ENCODE measurements around the gene CRYBG1. TPM values are rescaled to one million over a fixed set of nuclear protein-coding genes. Genes with fewer than 3 reads are reported as not detected.
A peak's percentile ranks its signal among the peaks of the same experiment; 100 is the strongest.

The CRYBG1 gene
- total and polyA plus RNA-seq, 2 donors (not counting 1 experiment from before 2014, with no cell fraction given): 9.6 to 47.0 TPM

- no peak overlapping the region for H3K4me3 Mint-ChIP-seq
- Histone ChIP-seq H3K4me3 (ENCODE audit: control extremely low read depth in 1 of 5, extremely low read depth in 1 of 5, insufficient read depth in 1 of 5, low read depth in 2 of 5, low read length in 4 of 5) (no peak overlapping the region), H3K9me3 (ENCODE audit: control extremely low read depth in 1 of 3, control insufficient read depth in 2 of 3, insufficient read depth in 1 of 3, low read length in 2 of 3) (no peaks in the 10 kb centered on the region), H3K79me2 (ENCODE audit: control insufficient read depth, insufficient read depth, low read length) (peaks cover 24% of the 10 kb centered on the region), H3K4me1 (ENCODE audit: control insufficient read depth in 2 of 2, insufficient read depth in 2 of 2, low read length in 2 of 2) (peaks cover 18 to 22% of the 10 kb centered on the region in 2 donors), H3K9ac (ENCODE audit: low read length) (no peak overlapping the region), H2AFZ (ENCODE audit: insufficient read depth, low read depth, low read length, poor library complexity, severe bottlenecking) (no peak overlapping the region), H3K36me3 (replicated peaks in 1 of 2; ENCODE audit: control extremely low read depth in 1 of 2, control insufficient read depth in 1 of 2, extremely low read depth in 1 of 2, insufficient read depth in 2 of 2, low read length in 1 of 2) (peaks cover 4 to 25% of the 10 kb centered on the region in 2 experiments), H3K27ac (ENCODE audit: low read length in 2 of 2) (no peak overlapping the region), H4K20me1 (ENCODE audit: control insufficient read depth, insufficient read depth, low read length, poor library complexity, severe bottlenecking) (no peaks in the 10 kb centered on the region), H3K4me2 (replicated peaks; ENCODE audit: low read depth, low read length, poor library complexity, severe bottlenecking) (no peak overlapping the region), H3K27me3 (replicated peaks in 1 of 4; ENCODE audit: control extremely low read depth in 1 of 4, control insufficient read depth in 3 of 4, insufficient read depth in 4 of 4, low read length in 3 of 4) (no peaks in the 10 kb centered on the region)
- intact Hi-C loops (cut with micrococcal nuclease): no loop called here
- CTCF ChIA-PET: interaction anchor here (0.6 to 9.9 kb wide), 4 partner anchors 8 to 361 kb away, joined by 3 to 75 read pairs (median 9); partner anchors contain the start of genes QRSL1 and RTN4IP1
- peaks cover 36% of the 10 kb centered on the region for H3K4me1 Mint-ChIP-seq
- DNase-seq: no peak
- peak overlapping the region; percentile 4 for H3K27ac Mint-ChIP-seq
- POLR2A ChIA-PET: no interaction called here
- ATAC-seq (ENCODE audit: low read depth): no peak
- 50% methylated on average over 1 of the region's 3 CpGs for WGBS (ENCODE audit: insufficient coverage)
- TF ChIP-seq CTCF (IDR thresholded peaks at IDR 0.05) (no peak), EZH2 (IDR thresholded peaks at IDR 0.05; ENCODE audit: borderline replicate concordance, insufficient read depth, low read depth, low read length, poor library complexity, severe bottlenecking) (no peak)
- no peaks in the 10 kb centered on the region for H3K27me3 Mint-ChIP-seq
- H3K9me3 Mint-ChIP-seq (ENCODE audit: insufficient read depth): no peaks in the 10 kb centered on the region
These were observed 257.8 kb downstream of the CRYBG1 start for GRCh38 chr6:106618324-106618723.

- H3K9ac ChIP-seq (ENCODE audit: low read length): no peak overlapping the region
- ATAC-seq (ENCODE audit: low read depth) (no peak), DNase-seq (no peak)
- peaks cover 9 to 13% of the 10 kb centered on the region in 2 donors for H3K4me1 ChIP-seq (ENCODE audit: control insufficient read depth in 2 of 2, insufficient read depth in 2 of 2, low read length in 2 of 2)
- peaks cover 27% of the 10 kb centered on the region for H3K4me1 Mint-ChIP-seq
- intact Hi-C loops (cut with micrococcal nuclease): no loop called here
- no peak overlapping the region for H3K27ac ChIP-seq (ENCODE audit: low read length in 2 of 2)
- peaks cover 29% of the 10 kb centered on the region for H3K79me2 ChIP-seq (ENCODE audit: control insufficient read depth, insufficient read depth, low read length)
- peak overlapping the region; percentile 52 for H3K27ac Mint-ChIP-seq
- no peak overlapping the region for H2AFZ ChIP-seq (ENCODE audit: insufficient read depth, low read depth, low read length, poor library complexity, severe bottlenecking)
- no peaks in the 10 kb centered on the region for H3K9me3 Mint-ChIP-seq (ENCODE audit: insufficient read depth)
- no peaks in the 10 kb centered on the region for H4K20me1 ChIP-seq (ENCODE audit: control insufficient read depth, insufficient read depth, low read length, poor library complexity, severe bottlenecking)
- H3K27me3 Mint-ChIP-seq: no peaks in the 10 kb centered on the region
- no peak overlapping the region for H3K4me3 ChIP-seq (ENCODE audit: control extremely low read depth in 1 of 5, extremely low read depth in 1 of 5, insufficient read depth in 1 of 5, low read depth in 2 of 5, low read length in 4 of 5)
- ChIA-PET CTCF (interaction anchor here (1.2 to 9.9 kb wide), 3 partner anchors 9 to 360 kb away, joined by 3 to 75 read pairs (median 14); no protein-coding TSS in a partner anchor), POLR2A (interaction anchor here (0.7 kb wide), 1 partner anchor 158 kb away, joined by 3 read pairs; no protein-coding TSS in a partner anchor)
- TF ChIP-seq EZH2 (IDR thresholded peaks at IDR 0.05; ENCODE audit: borderline replicate concordance, insufficient read depth, low read depth, low read length, poor library complexity, severe bottlenecking) (no peak), CTCF (IDR thresholded peaks at IDR 0.05) (no peak)
- H3K36me3 ChIP-seq (replicated peaks in 1 of 2; ENCODE audit: control extremely low read depth in 1 of 2, control insufficient read depth in 1 of 2, extremely low read depth in 1 of 2, insufficient read depth in 2 of 2, low read length in 1 of 2): peaks cover 4 to 25% of the 10 kb centered on the region in 2 experiments
- WGBS (ENCODE audit: insufficient coverage): no CpG with 5 or more reads among the region's 1 CpG
- H3K4me3 Mint-ChIP-seq: no peak overlapping the region
- H3K4me2 ChIP-seq (replicated peaks; ENCODE audit: low read depth, low read length, poor library complexity, severe bottlenecking): no peak overlapping the region
- H3K27me3 ChIP-seq (replicated peaks in 1 of 4; ENCODE audit: control extremely low read depth in 1 of 4, control insufficient read depth in 3 of 4, insufficient read depth in 4 of 4, low read length in 3 of 4): no peaks in the 10 kb centered on the region
- no peaks in the 10 kb centered on the region for H3K9me3 ChIP-seq (ENCODE audit: control extremely low read depth in 1 of 3, control insufficient read depth in 2 of 3, insufficient read depth in 1 of 3, low read length in 2 of 3)
These were observed 258.7 kb downstream of the CRYBG1 start for GRCh38 chr6:106619223-106619622.

Measured in B cell (primary cell).